ENCODE results near the gene OOEP.

- TF ChIP-seq CTCF (IDR thresholded peaks at IDR 0.05) = no peak
- TF ChIP-seq POLR2AphosphoS5 (IDR thresholded peaks at IDR 0.05) = no peak
These were observed 26.5 kb downstream of the OOEP start for GRCh38 chr6:73343164-73343563.
